Body of pancreas (tissue), 4 donors: ENCODE data around the gene ARF1.

ENCODE experiments used
- CTCF ChIP-seq, 7 experiments: fragments of 450-650 bp in 4 of 7; fragments of 200-600 bp in 3 of 7; sonication (generic) in 3 of 7; IDR thresholded peaks; one replicate each; pipeline ENCODE4 v1.5.1; 2016 to 2019; ENCODE audit warnings: antibody characterized with exemption in 7 of 7
- POLR2A ChIP-seq, 3 donors: fragments of 450-650 bp; IDR thresholded peaks; one replicate each; pipeline ENCODE4 v1.6.1; 2016; ENCODE audit warnings: antibody characterized with exemption in 3 of 3, mild to moderate bottlenecking in 2 of 3

- TF ChIP-seq CTCF (IDR thresholded peaks at IDR 0.05) (no peak), POLR2A (IDR thresholded peaks at IDR 0.05) (no peak)
Measured at GRCh38 chr1:228099331-228099732, 16.8 kb downstream of the ARF1 start.
